B cell (primary cell): ENCODE data around the gene IFNA10. TPM values are rescaled to one million over a fixed set of nuclear protein-coding genes. Genes with fewer than 3 reads are reported as not detected.
"Not testable (repeated sequence)": the region's sequence is repeated elsewhere in the genome, so short reads cannot be mapped to it uniquely, and the experiment has no call there.

Experiments
- ATAC-seq: fragments of 200-7000 bp; cut with Tn5 transposase; one replicate; pipeline ENCODE4 v1.10.0; 2021; ENCODE audit warnings: low read depth, mild to moderate bottlenecking, moderate number of reproducible peaks, moderate library complexity
- CTCF ChIA-PET: fragments of 350-600 bp; sonication (Branson Sonifier 250); formaldehyde crosslinking; loops from one replicate; lab custom pipeline; 2021; ENCODE audit warnings: antibody characterized with exemption, inconsistent platforms; lab: Charles Lee
- POLR2A ChIA-PET: fragments of 350-600 bp; sonication (Branson Sonifier 250); formaldehyde crosslinking; loops from one replicate; lab custom pipeline; 2021; ENCODE audit warnings: antibody characterized with exemption; lab: Charles Lee
- DNase-seq: peaks from one replicate; pipeline ENCODE4 v3.0.0; 2013
- H2AFZ ChIP-seq: 2 replicates; pipeline ENCODE4 v1.6.1; 2012; ENCODE audit warnings: mild to moderate bottlenecking, low read depth, low read length; ENCODE audit not compliant: insufficient read depth, poor library complexity, severe bottlenecking
- H3K27ac ChIP-seq, 2 donors: 1 replicate in 1 of 2; 2 replicates in 1 of 2; pipeline ENCODE4 v1.5.1; 2012 to 2013; ENCODE audit warnings: low read length in 2 of 2, mild to moderate bottlenecking in 2 of 2, moderate library complexity in 1 of 2
- H3K27me3 ChIP-seq, 4 experiments: fragments of 200-600 bp in 1 of 4; sonication (generic) in 1 of 4; replicated peaks in 1 of 4; 1 replicate in 2 of 4; 2 replicates in 2 of 4; pipeline versions ENCODE4 v1.6.1 to v1.7.0; 2013 to 2016; ENCODE audit warnings: low read length in 3 of 4, mild to moderate bottlenecking in 2 of 4, mixed read lengths in 1 of 4, moderate library complexity in 1 of 4; ENCODE audit not compliant: insufficient read depth in 4 of 4, control insufficient read depth in 3 of 4; ENCODE audit errors: control extremely low read depth in 1 of 4
- H3K36me3 ChIP-seq, 2 experiments: replicated peaks in 1 of 2; 1 replicate in 1 of 2; 2 replicates in 1 of 2; pipeline versions ENCODE4 v1.6.1 to v1.7.1; 2013; ENCODE audit warnings: low read length in 1 of 2; ENCODE audit not compliant: insufficient read depth in 2 of 2, control insufficient read depth in 1 of 2; ENCODE audit errors: control extremely low read depth in 1 of 2, extremely low read depth in 1 of 2
- H3K4me1 ChIP-seq, 2 donors: fragments of 200-600 bp in 1 of 2; sonication (generic) in 1 of 2; 1 replicate in 1 of 2; 2 replicates in 1 of 2; pipeline versions ENCODE4 v1.5.1 to v1.6.1; 2013 to 2017; ENCODE audit warnings: low read length in 2 of 2; ENCODE audit not compliant: control insufficient read depth in 2 of 2, insufficient read depth in 2 of 2
- H3K4me2 ChIP-seq: replicated peaks from 2 replicates; pipeline ENCODE3; 2012; ENCODE audit warnings: mild to moderate bottlenecking, low read depth, low read length; ENCODE audit not compliant: poor library complexity, severe bottlenecking
- H3K4me3 ChIP-seq, 5 experiments: fragments of 200-600 bp in 1 of 5; sonication (generic) in 1 of 5; 1 replicate in 3 of 5; 2 replicates in 2 of 5; pipeline versions ENCODE4 v1.5.1 to v1.7.0; 2011 to 2016; ENCODE audit warnings: low read length in 4 of 5, mild to moderate bottlenecking in 4 of 5, low read depth in 2 of 5, control low read depth in 1 of 5, moderate library complexity in 1 of 5; ENCODE audit not compliant: insufficient read depth in 1 of 5; ENCODE audit errors: control extremely low read depth in 1 of 5, extremely low read depth in 1 of 5
- H3K79me2 ChIP-seq: fragments of 200-600 bp; sonication (generic); one replicate; pipeline ENCODE4 v1.6.0; 2016; ENCODE audit warnings: low read length; ENCODE audit not compliant: control insufficient read depth, insufficient read depth
- H3K9ac ChIP-seq: fragments of 200-600 bp; sonication (generic); 2 replicates; pipeline ENCODE4 v1.6.1; 2017; ENCODE audit warnings: mild to moderate bottlenecking, low read length, moderate library complexity
- H3K9me3 ChIP-seq, 3 donors: one replicate each; pipeline versions ENCODE4 v1.6.1 to v1.7.1; 2013; ENCODE audit warnings: low read length in 2 of 3; ENCODE audit not compliant: control insufficient read depth in 2 of 3, insufficient read depth in 1 of 3; ENCODE audit errors: control extremely low read depth in 1 of 3
- H4K20me1 ChIP-seq: 2 replicates; pipeline ENCODE4 v1.6.0; 2012; ENCODE audit warnings: mild to moderate bottlenecking, low read length; ENCODE audit not compliant: insufficient read depth, control insufficient read depth, poor library complexity, severe bottlenecking
- H3K27ac Mint-ChIP-seq: one replicate; pipeline ENCODE4 v1.8.0; 2021; ENCODE audit warnings: mixed read lengths
- H3K27me3 Mint-ChIP-seq: one replicate; pipeline ENCODE4 v1.8.0; 2021; ENCODE audit warnings: mixed read lengths
- H3K4me1 Mint-ChIP-seq: one replicate; pipeline ENCODE4 v1.8.0; 2021; ENCODE audit warnings: mixed read lengths
- H3K4me3 Mint-ChIP-seq: one replicate; pipeline ENCODE4 v1.8.0; 2021; ENCODE audit warnings: mixed read lengths
- H3K9me3 Mint-ChIP-seq: one replicate; pipeline ENCODE4 v1.8.0; 2022; ENCODE audit warnings: mixed read lengths; ENCODE audit not compliant: insufficient read depth
- CTCF ChIP-seq: fragments of 200-600 bp; IDR thresholded peaks from one replicate; pipeline ENCODE4 v1.8.0; 2022; ENCODE audit warnings: antibody characterized with exemption, mild to moderate bottlenecking
- WGBS: methylation state at CpG from one replicate; pipeline ENCODE4 v1.1.5; 2013; ENCODE audit warnings: missing lambda C conversion rate; ENCODE audit not compliant: insufficient coverage; 5-methylcytosine and 5-hydroxymethylcytosine counted together
- intact Hi-C: fragments of 100-400 bp; cut with micrococcal nuclease; formaldehyde crosslinking; loops from one replicate; pipeline ENCODE4 v1.10.0; 2022
- polyA plus RNA-seq: library from polyadenylated mRNA; depleted of rRNA; stranded (reverse); fragments of >200 nt; gene quantifications from 2 replicates; pipeline ENCODE4 v1.2.3, GENCODE V29; 2012
- total RNA-seq, 2 donors: library from RNA; stranded (reverse); fragments of 120-200 nt in 1 of 2; gene quantifications; 1 replicate in 1 of 2; 2 replicates in 1 of 2; pipeline versions ENCODE4 v1.2.3 to v1.2.4, GENCODE V29; 2013 to 2022

The IFNA10 gene
- total and polyA plus RNA-seq, 2 donors (not counting 1 experiment from before 2014, with no cell fraction given), result not detected

GRCh38 chr9:21194867-21195776 is 11.8 kb downstream of the IFNA10 start:
- peak overlapping the region; percentile 6 for H3K4me3 Mint-ChIP-seq
- H3K27me3 Mint-ChIP-seq, H3K9me3 Mint-ChIP-seq, H3K27ac ChIP-seq, H3K27me3 ChIP-seq, H3K4me1 Mint-ChIP-seq, POLR2A ChIA-PET, H3K4me3 ChIP-seq, H3K4me1 ChIP-seq, H3K9ac ChIP-seq, H3K79me2 ChIP-seq, H3K9me3 ChIP-seq, H3K27ac Mint-ChIP-seq, H3K36me3 ChIP-seq, H4K20me1 ChIP-seq: not testable (repeated sequence)
- intact Hi-C loops, result loop anchor here (1.0 kb wide), 1 partner anchor 594 kb away; no protein-coding TSS in a partner anchor
- peak; percentile 56 for TF ChIP-seq CTCF
- ATAC-seq (peak; percentile 86), DNase-seq (peak; percentile 42)
- CTCF ChIA-PET, result interaction anchor here (0.5 to 2.3 kb wide), 12 partner anchors 11 to 856 kb away, joined by 3 to 9 read pairs (median 4); no protein-coding TSS in a partner anchor
- H2AFZ ChIP-seq, result peak overlapping the region; percentile 6
- 0% methylated on average over 1 of the region's 6 CpGs for WGBS
- H3K4me2 ChIP-seq, result peak overlapping the region; percentile 12

- H3K4me2 ChIP-seq, ATAC-seq, H3K4me1 ChIP-seq, H3K4me3 Mint-ChIP-seq, H3K9me3 ChIP-seq, H3K9ac ChIP-seq, H4K20me1 ChIP-seq, H3K27me3 Mint-ChIP-seq, H3K27ac Mint-ChIP-seq, H3K27ac ChIP-seq, H3K9me3 Mint-ChIP-seq, POLR2A ChIA-PET, H3K36me3 ChIP-seq, intact Hi-C loops, CTCF ChIA-PET, H3K79me2 ChIP-seq, H2AFZ ChIP-seq, H3K4me3 ChIP-seq, H3K4me1 Mint-ChIP-seq, DNase-seq, H3K27me3 ChIP-seq: not testable (repeated sequence)
- no CpG with 5 or more reads among the region's 3 CpGs for WGBS
Observed at GRCh38 chr9:21187487-21187886, 19.5 kb downstream of the IFNA10 start, which contains the start of gene IFNA4. IFNA4 (minus strand) TSS chr9:21187587; CDS start chr9:21187531, 56 bp downstream.
